ENCODE results near the gene SYNDIG1.

SYNDIG1 gene

DNA sequence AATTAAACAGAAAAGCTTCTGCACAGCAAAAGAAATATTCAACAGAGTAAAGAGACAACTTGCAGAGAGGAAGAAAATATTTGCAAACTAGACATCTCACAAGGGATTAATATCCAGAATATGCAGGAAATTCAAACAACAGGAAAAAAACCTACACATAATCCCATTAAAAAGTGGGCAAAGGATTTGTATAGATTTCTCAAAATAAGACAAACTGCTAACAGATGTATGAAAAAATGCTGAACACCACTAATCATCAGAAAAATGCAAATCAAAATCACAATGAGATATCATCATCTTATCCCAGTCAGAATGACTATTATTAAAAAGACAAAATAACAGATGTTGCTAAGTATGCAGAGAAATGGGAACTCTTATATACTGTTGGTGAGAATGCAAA, 129.6 kb downstream of the SYNDIG1 start:
- Histone ChIP-seq H3K4me1 (ENCODE audit: control insufficient read depth, insufficient read depth, low read depth, low read length) (no peaks in the 10 kb centered on the region), H3K9ac (ENCODE audit: low read length) (no peak overlapping the region), H2BK15ac (ENCODE audit: low read depth, poor library complexity, severe bottlenecking) (no peak overlapping the region), H3K4ac (ENCODE audit: low read depth in 1 of 2, low read length in 2 of 2) (no peak overlapping the region), H3K36me3 (ENCODE audit: control insufficient read depth in 1 of 2, insufficient read depth in 2 of 2, low read depth in 1 of 2, low read length in 2 of 2) (no peaks in the 10 kb centered on the region), H3K9me3 (ENCODE audit: control insufficient read depth, low read length) (peaks cover 27% of the 10 kb centered on the region), H2BK12ac (ENCODE audit: low read length in 2 of 2) (no peak overlapping the region), H3K14ac (ENCODE audit: low read length in 2 of 2) (no peak overlapping the region), H2AFZ (ENCODE audit: low read depth, low read length) (no peak overlapping the region), H2BK120ac (ENCODE audit: low read depth, low read length) (no peak overlapping the region), H3K27ac (ENCODE audit: low read length, poor library complexity, severe bottlenecking) (no peak overlapping the region), H3K4me3 (ENCODE audit: insufficient read depth in 1 of 2, low read depth in 1 of 2, low read length in 2 of 2) (no peak overlapping the region), H3K18ac (ENCODE audit: low read depth in 1 of 2, low read length in 2 of 2) (no peak overlapping the region), H3K27me3 (ENCODE audit: control insufficient read depth in 1 of 2, insufficient read depth in 1 of 2, low read length in 2 of 2) (peaks cover 0 to 14% of the 10 kb centered on the region in 2 experiments), H3K4me2 (ENCODE audit: low read length, poor library complexity, severe bottlenecking) (no peak overlapping the region), H2AK5ac (ENCODE audit: low read length, severe bottlenecking) (no peak overlapping the region), H4K8ac (ENCODE audit: low read length) (no peak overlapping the region), H3K23ac (ENCODE audit: low read length in 2 of 2) (no peak overlapping the region), H3K79me1 (replicated peaks; ENCODE audit: low read length, poor library complexity, severe bottlenecking) (no peaks in the 10 kb centered on the region), H2BK5ac (ENCODE audit: low read depth, low read length, poor library complexity, severe bottlenecking) (no peak overlapping the region), H4K91ac (ENCODE audit: low read length) (no peak overlapping the region)
- DNase-seq: no peak

DNA sequence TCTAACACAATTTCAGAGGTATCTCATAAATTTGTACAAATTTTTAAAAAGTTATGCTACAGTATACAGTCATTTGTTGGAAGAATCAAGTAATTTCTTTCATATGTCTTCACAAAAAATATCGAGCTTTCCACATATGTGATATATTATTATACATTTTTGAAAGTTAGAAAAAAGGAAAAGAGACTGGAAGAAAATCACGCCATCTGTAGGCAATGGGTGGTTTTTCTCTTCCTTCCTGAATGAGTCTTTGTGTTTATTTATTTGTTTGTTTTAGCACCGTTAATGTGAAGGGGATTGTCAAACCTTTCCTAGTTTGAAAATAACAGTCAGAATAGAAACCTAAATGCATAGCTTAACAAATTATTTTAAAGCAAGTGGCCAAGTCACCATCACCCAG, 130.6 kb downstream of the SYNDIG1 start:
- no peak for DNase-seq
- H3K18ac ChIP-seq (ENCODE audit: low read depth in 1 of 2, low read length in 2 of 2): no peak overlapping the region

DNA sequence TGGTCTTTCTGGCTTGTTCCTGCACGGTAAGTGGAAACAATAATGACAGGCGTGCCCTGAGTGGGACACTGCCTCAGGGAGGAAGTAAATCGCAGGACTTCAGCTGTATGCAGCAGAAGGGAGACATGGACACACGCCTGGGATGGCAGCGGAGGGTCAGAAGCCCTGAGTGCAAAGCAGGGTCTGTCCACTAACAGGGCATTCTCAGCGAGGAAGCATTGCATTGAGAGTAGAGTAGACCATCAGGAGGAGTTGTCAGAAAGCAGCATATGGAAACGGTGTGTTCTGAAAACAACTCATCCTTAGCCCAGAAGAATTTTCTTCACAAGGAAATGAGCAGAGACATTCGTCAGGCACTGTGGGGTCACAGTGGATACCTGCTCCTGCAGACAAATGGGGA, 134.0 kb downstream of the SYNDIG1 start:
- H2AK5ac ChIP-seq (ENCODE audit: low read length, severe bottlenecking): no peak overlapping the region
- no peak overlapping the region for H4K91ac ChIP-seq (ENCODE audit: low read length)
- no peak overlapping the region for H3K4me3 ChIP-seq (ENCODE audit: insufficient read depth in 1 of 2, low read depth in 1 of 2, low read length in 2 of 2)
- no peak overlapping the region for H3K4ac ChIP-seq (ENCODE audit: low read depth in 1 of 2, low read length in 2 of 2)
- H3K18ac ChIP-seq (ENCODE audit: low read depth in 1 of 2, low read length in 2 of 2): no peak overlapping the region
- H3K79me1 ChIP-seq (replicated peaks; ENCODE audit: low read length, poor library complexity, severe bottlenecking): no peaks in the 10 kb centered on the region
- H3K4me2 ChIP-seq (ENCODE audit: low read length, poor library complexity, severe bottlenecking): no peak overlapping the region
- no peak overlapping the region for H2BK15ac ChIP-seq (ENCODE audit: low read depth, poor library complexity, severe bottlenecking)
- H4K8ac ChIP-seq (ENCODE audit: low read length): no peak overlapping the region
- H3K27me3 ChIP-seq (ENCODE audit: control insufficient read depth in 1 of 2, insufficient read depth in 1 of 2, low read length in 2 of 2): peaks cover 0 to 6% of the 10 kb centered on the region in 2 experiments
- no peak overlapping the region for H3K14ac ChIP-seq (ENCODE audit: low read length in 2 of 2)
- 70% methylated on average over 7 of the region's 8 CpGs for WGBS
- H3K9ac ChIP-seq (ENCODE audit: low read length): no peak overlapping the region
- H3K4me1 ChIP-seq (ENCODE audit: control insufficient read depth, insufficient read depth, low read depth, low read length): no peaks in the 10 kb centered on the region
- H2AFZ ChIP-seq (ENCODE audit: low read depth, low read length): no peak overlapping the region
- H2BK120ac ChIP-seq (ENCODE audit: low read depth, low read length): no peak overlapping the region
- DNase-seq: no peak
- H3K27ac ChIP-seq (ENCODE audit: low read length, poor library complexity, severe bottlenecking): no peak overlapping the region
- peaks cover 27% of the 10 kb centered on the region for H3K9me3 ChIP-seq (ENCODE audit: control insufficient read depth, low read length)
- H2BK12ac ChIP-seq (ENCODE audit: low read length in 2 of 2): no peak overlapping the region
- H2BK5ac ChIP-seq (ENCODE audit: low read depth, low read length, poor library complexity, severe bottlenecking): no peak overlapping the region
- no peaks in the 10 kb centered on the region for H3K36me3 ChIP-seq (ENCODE audit: control insufficient read depth in 1 of 2, insufficient read depth in 2 of 2, low read depth in 1 of 2, low read length in 2 of 2)
- no peak overlapping the region for H3K23ac ChIP-seq (ENCODE audit: low read length in 2 of 2)

More for the DNA sequence above, 130.6 kb downstream of the SYNDIG1 start:
- Histone ChIP-seq H4K8ac (ENCODE audit: low read length) (no peak overlapping the region), H2BK120ac (ENCODE audit: low read depth, low read length) (no peak overlapping the region), H3K9me3 (ENCODE audit: control insufficient read depth, low read length) (peaks cover 27% of the 10 kb centered on the region), H3K27me3 (ENCODE audit: control insufficient read depth in 1 of 2, insufficient read depth in 1 of 2, low read length in 2 of 2) (peaks cover 0 to 14% of the 10 kb centered on the region in 2 experiments), H3K23ac (ENCODE audit: low read length in 2 of 2) (no peak overlapping the region), H2BK15ac (ENCODE audit: low read depth, poor library complexity, severe bottlenecking) (no peak overlapping the region), H3K36me3 (ENCODE audit: control insufficient read depth in 1 of 2, insufficient read depth in 2 of 2, low read depth in 1 of 2, low read length in 2 of 2) (no peaks in the 10 kb centered on the region), H3K27ac (ENCODE audit: low read length, poor library complexity, severe bottlenecking) (no peak overlapping the region), H2BK12ac (ENCODE audit: low read length in 2 of 2) (no peak overlapping the region), H3K4me3 (ENCODE audit: insufficient read depth in 1 of 2, low read depth in 1 of 2, low read length in 2 of 2) (no peak overlapping the region), H4K91ac (ENCODE audit: low read length) (no peak overlapping the region), H3K4ac (ENCODE audit: low read depth in 1 of 2, low read length in 2 of 2) (no peak overlapping the region), H2AFZ (ENCODE audit: low read depth, low read length) (no peak overlapping the region), H3K9ac (ENCODE audit: low read length) (no peak overlapping the region), H3K79me1 (replicated peaks; ENCODE audit: low read length, poor library complexity, severe bottlenecking) (no peaks in the 10 kb centered on the region), H3K14ac (ENCODE audit: low read length in 2 of 2) (no peak overlapping the region), H2BK5ac (ENCODE audit: low read depth, low read length, poor library complexity, severe bottlenecking) (no peak overlapping the region), H3K4me1 (ENCODE audit: control insufficient read depth, insufficient read depth, low read depth, low read length) (no peaks in the 10 kb centered on the region), H3K4me2 (ENCODE audit: low read length, poor library complexity, severe bottlenecking) (no peak overlapping the region), H2AK5ac (ENCODE audit: low read length, severe bottlenecking) (no peak overlapping the region)
- 50% methylated on average over 1 of the region's 3 CpGs for WGBS

DNA sequence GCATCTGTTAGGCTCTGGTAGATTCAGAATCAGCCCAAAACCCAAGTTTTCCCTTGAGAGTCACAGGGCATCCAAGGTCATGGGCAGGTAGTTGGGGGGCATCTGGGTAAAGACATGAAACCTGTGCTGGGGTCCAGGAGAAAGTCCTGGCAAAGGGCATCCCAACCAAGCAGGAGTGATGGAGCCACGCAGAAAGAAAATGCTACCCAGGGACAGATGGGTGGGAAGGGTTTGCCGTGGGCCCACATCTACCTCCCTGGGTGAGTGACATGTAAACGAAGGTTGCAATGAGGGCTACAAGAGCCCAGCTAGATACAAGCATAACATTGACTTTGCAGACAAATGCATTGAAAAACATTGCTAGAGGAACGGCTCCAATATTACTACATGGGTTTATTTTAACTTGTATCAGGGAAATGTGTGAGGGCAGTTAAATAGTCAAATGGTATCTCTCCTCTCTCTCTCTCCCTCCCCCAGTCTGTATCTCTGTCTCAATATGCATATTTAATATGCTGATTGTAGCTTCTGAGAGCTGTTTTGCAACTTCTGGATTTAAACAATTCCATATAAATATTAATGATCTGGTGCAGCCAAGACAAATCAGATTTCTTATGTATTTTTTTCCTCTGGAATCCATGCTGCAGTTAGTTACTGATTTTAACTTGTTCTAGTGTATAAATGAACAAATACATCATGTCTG, 135.7 kb downstream of the SYNDIG1 start:
- Histone ChIP-seq H3K36me3 (ENCODE audit: control insufficient read depth in 1 of 2, insufficient read depth in 2 of 2, low read depth in 1 of 2, low read length in 2 of 2) (no peaks in the 10 kb centered on the region), H3K27ac (ENCODE audit: low read length, poor library complexity, severe bottlenecking) (no peak overlapping the region), H3K4me3 (ENCODE audit: insufficient read depth in 1 of 2, low read depth in 1 of 2, low read length in 2 of 2) (no peak overlapping the region), H3K79me1 (replicated peaks; ENCODE audit: low read length, poor library complexity, severe bottlenecking) (no peaks in the 10 kb centered on the region), H2BK12ac (ENCODE audit: low read length in 2 of 2) (no peak overlapping the region), H3K18ac (ENCODE audit: low read depth in 1 of 2, low read length in 2 of 2) (no peak overlapping the region), H2BK5ac (ENCODE audit: low read depth, low read length, poor library complexity, severe bottlenecking) (no peak overlapping the region), H4K91ac (ENCODE audit: low read length) (no peak overlapping the region), H3K23ac (ENCODE audit: low read length in 2 of 2) (no peak overlapping the region), H3K27me3 (ENCODE audit: control insufficient read depth in 1 of 2, insufficient read depth in 1 of 2, low read length in 2 of 2) (peaks cover 0 to 6% of the 10 kb centered on the region in 2 experiments), H2BK15ac (ENCODE audit: low read depth, poor library complexity, severe bottlenecking) (no peak overlapping the region), H3K9ac (ENCODE audit: low read length) (no peak overlapping the region), H3K4me1 (ENCODE audit: control insufficient read depth, insufficient read depth, low read depth, low read length) (peaks cover 3% of the 10 kb centered on the region), H2AK5ac (ENCODE audit: low read length, severe bottlenecking) (no peak overlapping the region), H3K9me3 (ENCODE audit: control insufficient read depth, low read length) (peaks cover 12% of the 10 kb centered on the region), H3K4ac (ENCODE audit: low read depth in 1 of 2, low read length in 2 of 2) (no peak overlapping the region), H2BK120ac (ENCODE audit: low read depth, low read length) (no peak overlapping the region), H4K8ac (ENCODE audit: low read length) (no peak overlapping the region), H3K14ac (ENCODE audit: low read length in 2 of 2) (no peak overlapping the region), H3K4me2 (ENCODE audit: low read length, poor library complexity, severe bottlenecking) (no peak overlapping the region), H2AFZ (ENCODE audit: low read depth, low read length) (no peak overlapping the region)
- 72% methylated on average over 3 of the region's 4 CpGs for WGBS
- no peak for DNase-seq
